H54 (cell line): Measurements from ENCODE around the gene ANXA6.
A peak's percentile ranks its signal among the peaks of the same experiment; 100 is the strongest.

Experiments
- DNase-seq: peaks from one replicate; pipeline ENCODE4 v3.0.0; 2011; ENCODE audit warnings: low spot score, mixed read lengths; ENCODE audit not compliant: insufficient read length
- FAIRE-seq: peaks from 3 replicates; lab custom pipeline; 2011; peaks lifted over from hg19 to GRCh38; lab: Jason Lieb, UNC
- POLR2A ChIP-seq: IDR thresholded peaks from 2 replicates; pipeline ENCODE4 v1.6.1; 2011; ENCODE audit warnings: low read depth, mild to moderate bottlenecking, low read length

ANXA6 gene

DNA sequence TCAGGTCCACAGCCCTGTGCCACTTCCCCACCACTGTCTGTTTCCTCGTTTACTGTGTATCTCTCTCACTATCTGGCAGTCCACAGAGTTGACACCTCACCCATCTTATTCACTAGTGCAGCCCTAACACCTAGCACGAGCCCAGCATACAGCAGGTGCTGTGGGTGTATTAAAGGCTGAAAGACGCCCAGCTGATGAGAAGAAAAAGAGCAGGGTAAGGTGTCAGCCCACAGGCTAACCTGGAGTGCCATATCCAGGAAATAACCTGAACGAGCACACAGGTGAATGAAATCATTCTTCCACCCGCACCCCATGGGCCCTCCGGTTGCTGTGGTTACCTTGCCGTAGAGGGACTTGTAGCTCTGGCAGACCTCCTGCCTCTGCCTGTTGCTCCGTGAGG lies 18.6 kb downstream of the ANXA6 start:
- DNase-seq, result no peak
- no peak for FAIRE-seq
- TF ChIP-seq POLR2A, result no peak

DNA sequence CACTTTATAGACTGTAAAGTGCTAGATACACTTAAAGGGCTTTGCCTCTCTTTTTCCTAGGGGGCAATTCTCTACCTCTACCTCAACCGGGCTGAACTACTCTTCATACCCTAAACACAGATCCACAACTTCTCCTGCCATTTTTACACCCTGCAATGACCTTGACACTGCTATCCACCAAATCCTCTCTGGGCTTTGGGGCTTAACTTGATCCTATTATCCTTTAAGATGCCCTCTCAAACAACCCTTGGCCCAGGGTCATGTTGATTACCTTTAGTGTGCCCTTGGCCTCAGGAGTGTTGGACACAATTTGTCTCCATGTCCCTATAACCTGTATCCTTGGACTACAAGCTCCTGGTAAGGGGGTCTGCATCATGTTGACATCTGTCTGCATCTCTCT lies 19.5 kb downstream of the ANXA6 start:
- TF ChIP-seq POLR2A, result no peak
- DNase-seq (no peak), FAIRE-seq (no peak)

DNA sequence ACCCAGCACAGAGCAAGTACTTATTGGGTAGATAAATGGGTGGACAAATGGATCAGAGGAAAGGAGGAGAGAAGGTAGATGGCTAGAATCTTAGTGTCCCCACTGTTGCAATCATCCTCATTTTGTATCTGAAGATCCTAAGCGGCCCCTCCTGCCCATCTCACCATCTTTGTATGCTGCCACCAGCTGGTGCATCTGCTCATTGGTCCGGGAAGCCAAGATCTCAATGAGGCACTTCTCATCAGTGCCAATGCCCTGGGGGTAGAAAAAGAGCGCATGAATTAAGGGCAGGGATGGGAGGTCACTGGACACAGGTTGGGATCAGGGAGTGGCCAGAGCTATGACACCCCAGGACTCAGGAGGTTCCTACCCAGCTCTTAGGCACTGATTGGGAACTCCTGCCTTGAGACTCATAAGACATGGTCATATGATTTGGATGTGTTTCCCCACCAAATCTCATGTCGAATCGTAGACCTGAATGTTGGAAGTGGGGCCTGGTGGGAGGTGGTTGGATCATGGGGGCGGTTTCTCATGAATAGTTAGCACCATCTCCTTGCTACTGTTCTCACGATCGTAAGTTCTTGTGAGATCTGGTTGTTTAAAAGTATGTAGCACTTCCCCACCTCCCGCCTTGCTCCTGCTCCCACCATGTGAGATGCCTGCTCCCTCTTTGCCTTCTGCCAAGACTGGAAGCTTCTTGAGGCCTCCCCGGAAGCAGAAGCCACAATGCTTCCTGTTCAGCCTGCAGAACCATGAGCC lies 20.3 kb downstream of the ANXA6 start:
- FAIRE-seq (no peak), DNase-seq (no peak)
- TF ChIP-seq POLR2A, result no peak

DNA sequence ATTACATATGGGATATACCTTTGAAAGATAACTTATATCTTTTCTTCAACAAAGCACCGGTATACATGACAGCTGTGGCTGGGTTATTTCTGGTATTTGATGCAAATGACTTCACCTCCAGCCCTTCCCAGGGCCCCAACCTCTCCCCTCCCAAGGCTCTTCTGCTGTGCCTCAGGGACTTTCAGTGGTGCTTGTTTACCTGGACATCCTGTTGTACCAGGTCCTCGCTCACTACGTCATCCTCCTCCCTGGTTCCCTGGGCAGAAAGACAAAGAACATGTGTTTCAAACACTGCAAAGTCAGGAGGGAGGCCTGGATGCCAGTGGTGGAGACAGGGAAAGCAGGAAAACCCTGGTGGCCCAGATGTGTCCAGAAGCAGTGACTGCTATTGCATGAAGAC lies 23.4 kb downstream of the ANXA6 start:
- FAIRE-seq (no peak), DNase-seq (no peak)
- TF ChIP-seq POLR2A, result no peak

DNA sequence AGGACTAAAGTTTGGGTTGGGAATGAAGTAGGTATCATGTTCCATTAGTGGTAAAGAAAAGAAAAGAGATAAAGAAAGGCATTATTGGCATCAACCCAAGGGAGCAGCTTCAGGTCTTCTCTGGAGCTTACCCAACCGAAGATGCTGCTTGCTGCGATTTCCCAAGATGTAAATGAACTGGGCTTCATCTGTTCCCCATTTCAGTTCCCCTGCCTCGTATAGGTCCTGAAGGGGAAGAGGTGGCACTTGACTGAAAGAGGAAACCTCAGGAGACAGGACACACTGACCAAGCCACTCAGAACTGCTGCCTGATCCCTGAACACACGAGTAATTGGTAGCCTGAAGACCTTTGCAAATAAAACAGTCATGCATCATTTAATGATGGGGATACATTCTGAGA lies 24.6 kb downstream of the ANXA6 start:
- DNase-seq, result no peak
- no peak for FAIRE-seq
- no peak for TF ChIP-seq POLR2A

DNA sequence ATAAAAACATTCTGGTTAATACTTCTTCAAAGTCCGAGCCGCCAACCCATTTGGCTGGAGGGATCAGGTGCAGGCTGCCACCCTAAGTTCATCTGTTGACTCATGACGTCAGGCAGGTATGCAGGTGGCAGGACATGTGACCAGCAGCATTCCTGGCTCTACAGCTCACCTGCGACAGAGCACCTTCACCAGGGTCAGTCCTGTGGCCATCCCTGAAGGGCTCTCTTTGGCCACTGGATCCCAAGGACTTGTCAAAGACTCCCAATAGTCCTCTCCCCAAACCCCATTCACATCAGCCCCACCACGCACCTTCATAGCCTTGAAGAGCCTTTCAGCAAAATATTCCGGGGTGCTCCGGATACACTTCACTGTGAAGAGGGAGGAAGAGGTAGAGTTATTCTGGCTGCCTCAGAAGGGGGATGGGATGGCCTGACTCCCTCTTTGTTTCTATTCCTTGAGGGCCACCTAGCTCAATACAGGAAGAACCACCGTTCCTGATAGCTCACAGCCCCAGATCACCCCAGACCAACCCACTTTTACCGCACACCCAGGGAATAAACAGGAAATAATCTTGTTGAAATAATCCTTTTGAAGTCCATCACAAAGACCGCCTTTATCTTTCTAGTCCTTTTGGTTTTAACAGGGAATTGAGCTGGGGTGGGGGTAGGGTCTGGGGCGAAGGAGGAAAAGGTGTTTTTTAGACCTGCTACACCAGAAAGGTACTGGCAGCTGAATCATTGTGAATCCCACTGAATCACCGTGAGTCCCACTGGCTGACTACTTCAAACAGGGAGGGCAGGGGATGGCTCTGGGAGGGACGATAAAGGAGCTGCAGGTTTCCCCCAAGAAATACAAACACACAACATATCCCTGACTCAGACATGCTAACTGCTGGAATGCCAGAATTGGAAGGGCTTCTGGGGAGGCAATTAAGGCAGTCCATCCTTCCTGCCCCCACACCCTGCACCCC lies 26.4 kb downstream of the ANXA6 start:
- no peak for TF ChIP-seq POLR2A
- no peak for FAIRE-seq
- DNase-seq, result no peak

DNA sequence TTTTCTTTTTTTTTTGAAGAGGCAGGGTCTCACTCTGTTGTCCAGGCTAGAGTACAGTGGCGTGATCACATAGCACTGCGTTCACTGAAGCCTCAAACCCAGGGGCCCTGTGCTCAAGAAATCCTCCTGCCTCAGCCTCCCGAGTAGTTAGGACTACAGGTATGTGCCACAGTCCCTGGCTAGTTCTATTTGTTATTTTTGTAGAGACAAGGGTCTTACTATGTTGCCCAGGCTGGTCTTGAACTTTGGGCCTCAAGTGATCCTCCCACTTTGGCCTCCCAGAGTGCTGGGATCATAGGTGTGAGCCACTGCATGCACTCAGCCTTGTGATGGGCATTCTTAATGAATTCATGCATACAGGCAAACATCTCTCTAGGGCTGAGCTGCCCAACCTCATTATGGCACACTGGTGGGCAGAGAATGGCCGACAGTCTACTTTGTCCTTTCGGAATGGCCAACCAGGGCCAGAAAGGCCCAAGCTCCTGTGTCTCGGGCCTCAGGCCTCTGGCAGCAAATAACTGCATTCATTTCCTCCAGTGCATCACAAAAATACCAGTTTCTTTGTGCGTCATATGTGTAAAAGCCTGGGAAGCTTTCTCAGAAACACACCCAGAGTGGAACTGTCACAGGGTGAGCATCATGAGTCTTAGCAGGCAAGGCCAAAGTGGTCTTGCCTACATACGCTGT lies 27.2 kb downstream of the ANXA6 start:
- DNase-seq (no peak), FAIRE-seq (no peak)
- no peak for TF ChIP-seq POLR2A

DNA sequence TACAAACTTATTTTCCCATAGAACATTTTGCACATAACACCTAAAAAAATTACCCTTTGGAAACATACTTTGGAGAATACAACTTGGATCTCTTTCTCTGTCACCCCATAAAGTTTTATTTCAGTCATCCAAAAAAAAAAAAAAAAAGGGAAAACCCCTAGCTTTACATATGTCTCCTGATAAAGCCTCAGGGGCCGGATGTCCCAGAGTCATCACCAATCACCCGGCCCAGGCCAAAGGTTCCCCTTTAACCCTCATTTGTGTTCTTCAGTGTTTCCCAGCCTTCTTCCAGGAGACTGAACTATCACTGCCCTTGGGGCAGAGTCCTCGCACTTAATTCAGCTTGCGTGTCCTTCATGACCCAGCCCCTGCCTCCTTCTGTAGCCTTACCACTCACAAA lies 28.8 kb downstream of the ANXA6 start:
- FAIRE-seq (no peak), DNase-seq (no peak)
- TF ChIP-seq POLR2A, result no peak

DNA sequence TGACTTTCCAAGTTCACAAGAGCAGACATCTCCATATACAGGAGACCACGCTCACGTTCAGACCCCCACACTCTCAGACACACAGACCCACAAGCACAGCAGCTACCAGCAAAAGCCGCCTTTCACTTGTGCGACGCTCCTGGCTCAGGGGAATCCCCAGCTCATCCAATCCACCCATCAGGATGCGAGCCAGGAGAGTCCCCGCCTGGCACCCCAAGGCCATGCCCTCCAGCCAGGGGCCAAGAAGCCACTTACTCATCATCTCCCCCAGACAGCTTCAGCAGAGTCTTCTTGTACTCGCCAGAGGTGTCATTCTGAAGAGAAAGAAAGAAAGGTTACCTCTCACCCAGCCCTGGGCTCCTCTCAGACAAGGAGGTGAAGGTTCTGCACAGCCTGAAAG lies 29.7 kb downstream of the ANXA6 start:
- no peak for DNase-seq
- no peak for FAIRE-seq
- no peak for TF ChIP-seq POLR2A

DNA sequence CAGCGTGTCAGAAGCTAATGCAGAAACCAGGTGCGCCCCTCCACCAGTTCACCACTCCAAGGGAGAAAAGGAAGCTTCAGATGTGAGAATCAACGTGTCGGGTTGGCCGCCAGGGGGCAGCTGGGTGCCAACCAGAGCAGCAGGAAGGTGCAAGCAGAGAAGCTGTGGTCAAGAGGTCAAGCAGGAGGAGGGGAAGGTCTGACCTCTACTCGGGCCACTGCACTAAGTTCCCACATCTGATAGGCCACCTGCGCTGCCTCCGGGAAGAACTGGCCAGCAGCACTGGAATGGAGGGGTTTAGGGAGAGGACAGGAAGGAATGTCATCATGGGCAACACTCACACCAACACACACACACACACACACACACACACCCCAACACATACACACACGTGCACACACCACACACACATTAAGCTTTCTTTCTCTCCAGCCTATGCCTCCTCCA lies 31.4 kb downstream of the ANXA6 start:
- no peak for FAIRE-seq
- peak; percentile 80 for DNase-seq
- no peak for TF ChIP-seq POLR2A

DNA sequence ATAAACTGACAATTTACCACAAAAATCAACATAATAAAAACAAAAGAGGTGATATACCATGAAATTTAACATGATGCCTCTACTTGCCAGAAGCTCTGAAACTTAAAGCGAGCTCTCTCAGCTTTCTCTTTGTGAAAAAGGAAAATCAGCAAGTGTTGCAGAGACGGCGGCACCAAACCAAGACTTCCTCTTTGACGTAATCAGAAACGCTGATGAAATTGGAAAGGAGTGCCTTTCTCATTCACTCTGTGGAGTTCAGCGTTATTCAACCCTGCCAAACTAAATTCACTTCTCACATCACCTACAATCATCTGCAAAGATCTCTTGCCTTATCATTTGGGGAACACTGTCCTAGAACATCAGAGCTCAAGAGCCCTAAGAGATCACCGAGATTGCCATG lies 32.2 kb downstream of the ANXA6 start:
- DNase-seq (no peak), FAIRE-seq (no peak)
- TF ChIP-seq POLR2A, result no peak

DNA sequence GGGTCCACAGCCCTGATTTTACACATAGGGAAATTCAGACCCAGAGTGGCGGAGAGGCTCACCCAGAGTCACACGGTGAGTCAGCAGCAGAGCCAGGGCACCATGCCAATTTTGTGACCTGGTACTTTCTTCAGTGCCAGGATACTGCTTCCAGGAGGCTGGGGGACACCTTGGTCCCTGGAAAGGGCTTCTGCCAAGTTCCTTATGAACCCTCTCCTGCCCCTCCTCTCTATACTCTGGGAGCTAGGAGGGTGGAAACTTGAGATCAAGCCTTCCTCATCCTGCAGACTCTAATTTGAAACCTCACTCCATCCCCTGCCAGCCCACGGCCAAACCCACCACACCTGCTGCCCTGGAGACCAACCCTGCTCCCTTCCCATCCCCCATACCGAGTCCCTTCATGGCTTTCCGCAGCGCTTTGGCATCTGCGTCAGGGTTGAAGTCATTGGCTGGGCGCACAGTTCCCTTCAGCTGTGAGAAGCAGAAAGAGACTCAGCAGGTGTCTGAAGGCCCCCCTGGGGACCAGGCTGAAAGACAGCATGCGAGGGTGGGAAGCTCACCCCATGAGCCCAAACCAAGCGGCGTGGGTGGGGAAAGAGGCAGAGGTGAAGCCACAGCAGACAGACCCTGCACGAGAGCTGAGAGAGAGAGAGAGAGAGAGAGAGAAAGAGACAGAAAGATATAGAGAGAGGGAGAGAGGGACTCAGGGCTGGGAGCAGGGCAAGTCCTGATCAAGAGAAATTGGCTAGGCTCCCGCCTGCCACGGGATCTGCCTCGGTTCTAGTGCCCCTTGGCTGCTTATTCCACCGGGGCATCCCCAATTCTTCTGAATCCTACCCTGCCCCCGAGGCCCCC lies 33.5 kb downstream of the ANXA6 start:
- no peak for FAIRE-seq
- peak; percentile 31 for DNase-seq

DNA sequence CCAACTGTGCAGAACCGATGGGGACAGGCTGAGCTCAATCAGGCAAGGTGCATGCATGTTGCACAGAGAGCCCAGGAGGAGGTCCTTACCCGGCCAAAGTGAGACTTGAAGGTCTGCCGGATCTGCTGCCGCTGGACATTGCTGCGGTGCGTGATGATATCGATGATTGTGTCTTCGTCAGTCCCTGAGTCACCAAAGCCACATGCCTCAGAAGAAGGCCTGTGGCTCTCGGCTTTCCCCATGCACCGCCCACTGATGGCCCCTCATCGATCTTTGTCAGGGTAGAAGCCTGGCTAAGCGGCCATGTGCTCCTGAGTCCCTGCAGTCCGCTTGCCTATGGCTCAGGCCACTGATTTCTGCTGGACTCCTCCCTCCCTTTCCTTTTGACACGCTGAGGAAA lies 34.8 kb downstream of the ANXA6 start:
- FAIRE-seq, result no peak
- no peak for TF ChIP-seq POLR2A

More for the DNA sequence above, 33.5 kb downstream of the ANXA6 start:
- TF ChIP-seq POLR2A, result no peak

More for the DNA sequence above, 34.8 kb downstream of the ANXA6 start:
- no peak for DNase-seq
